Measurements from ENCODE around the gene LCP2.

The LCP2 gene

DNA sequence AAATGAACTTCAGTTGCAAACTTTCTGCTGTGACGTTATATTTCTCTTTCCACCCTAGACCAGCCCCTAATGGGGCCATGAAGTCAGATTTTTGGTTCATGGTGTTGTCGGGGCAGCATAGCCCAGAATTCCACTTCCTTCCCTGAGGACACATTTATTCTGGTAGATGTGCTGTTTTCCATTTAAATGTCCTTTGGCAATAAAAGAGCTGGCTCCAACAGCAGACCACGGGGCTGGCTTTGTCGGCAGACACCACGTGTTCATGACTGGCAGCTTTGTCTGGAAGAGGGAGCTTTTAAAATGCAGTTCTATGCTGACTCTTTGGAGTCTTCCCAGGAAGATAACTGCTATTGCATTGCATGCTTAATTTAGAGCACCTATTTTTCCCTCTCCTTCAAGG lies 17.6 kb upstream of the LCP2 start:
- DNase-seq (ENCODE audit: low spot score): no peak

DNA sequence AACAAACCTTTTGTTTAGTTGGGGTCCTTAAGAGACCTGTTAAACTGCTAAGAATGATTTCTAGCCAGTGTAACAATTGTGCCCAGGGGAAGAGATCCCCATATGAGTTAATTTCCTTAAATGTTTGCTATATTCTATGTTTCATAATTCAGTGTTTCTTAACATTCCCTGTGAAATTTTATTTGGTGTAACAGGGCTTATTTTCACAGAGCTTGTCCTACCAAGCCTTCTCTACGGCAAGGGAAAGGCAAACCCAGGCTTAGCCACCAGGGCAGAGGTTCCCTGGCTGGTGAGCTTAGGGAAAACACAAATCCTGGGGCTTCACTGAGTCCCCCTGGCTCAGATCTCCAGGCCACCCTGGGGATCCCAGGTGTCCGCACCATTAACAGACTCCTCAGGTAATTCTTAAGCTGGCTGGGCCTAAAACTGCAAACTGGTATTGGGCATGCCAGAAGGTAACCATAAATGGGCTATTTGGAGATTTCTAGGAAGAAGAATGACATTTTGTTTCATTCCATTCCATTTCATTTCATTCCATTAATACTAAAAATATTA lies 17.0 kb upstream of the LCP2 start:
- no peak for DNase-seq (ENCODE audit: low spot score)

DNA sequence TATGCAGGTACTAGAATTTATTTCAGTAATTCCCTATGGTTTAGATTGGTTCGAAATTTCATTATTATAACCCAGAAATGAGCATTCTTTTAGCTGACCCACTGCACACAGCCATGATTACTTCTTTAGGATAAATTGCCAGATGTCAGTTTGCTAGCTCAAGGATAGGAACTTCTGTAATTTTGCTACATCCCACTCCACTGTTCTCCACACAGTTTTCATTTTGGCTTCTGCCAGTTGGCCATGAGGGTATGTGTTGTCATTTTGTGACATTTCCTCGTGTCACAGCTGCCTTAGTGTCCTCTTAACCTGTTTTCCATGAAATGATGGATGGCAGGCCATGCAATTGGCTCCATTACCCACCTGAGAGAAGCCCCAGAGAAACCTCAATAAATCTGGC lies 16.2 kb upstream of the LCP2 start:
- no peak for DNase-seq (ENCODE audit: low spot score)

DNA sequence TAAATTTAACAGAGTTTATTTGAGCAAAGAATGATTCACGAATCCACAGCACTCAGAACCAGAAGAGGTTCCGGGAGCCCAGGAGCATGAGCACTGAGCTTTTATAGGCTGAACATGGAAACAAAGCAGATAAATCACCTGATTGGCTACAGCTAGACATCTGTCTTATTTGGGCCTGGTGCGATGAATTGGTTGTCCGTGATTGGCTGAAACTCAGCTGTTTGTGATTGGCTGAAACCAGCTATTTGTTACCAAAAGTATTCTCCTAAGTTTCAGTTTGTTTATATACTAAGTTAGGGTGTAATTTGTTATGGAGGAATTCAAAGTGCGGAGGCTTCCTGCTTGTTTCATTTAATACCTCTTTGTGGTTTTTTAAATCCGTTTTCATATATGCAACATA lies 15.8 kb upstream of the LCP2 start:
- DNase-seq (ENCODE audit: low spot score): no peak

DNA sequence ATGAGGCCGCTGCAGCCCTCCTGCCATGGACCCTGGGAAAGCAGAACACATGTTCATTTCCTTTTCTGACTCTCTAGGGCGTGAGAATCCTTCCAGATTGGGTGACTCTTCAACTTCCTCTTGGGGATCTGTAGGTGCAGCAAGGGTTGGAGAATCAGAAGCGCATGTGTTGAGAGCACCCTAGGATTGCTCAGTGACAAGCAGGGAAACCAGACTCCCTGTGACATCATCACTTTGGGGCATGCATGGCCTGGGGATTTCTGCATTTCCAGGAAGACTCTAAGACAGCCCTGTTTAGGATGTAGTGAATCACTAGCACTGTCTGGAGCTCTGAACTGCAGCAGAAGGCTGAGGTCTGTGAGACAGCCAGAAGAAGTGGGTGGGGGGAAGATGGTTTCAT lies 15.1 kb upstream of the LCP2 start:
- no peak for DNase-seq (ENCODE audit: low spot score)

DNA sequence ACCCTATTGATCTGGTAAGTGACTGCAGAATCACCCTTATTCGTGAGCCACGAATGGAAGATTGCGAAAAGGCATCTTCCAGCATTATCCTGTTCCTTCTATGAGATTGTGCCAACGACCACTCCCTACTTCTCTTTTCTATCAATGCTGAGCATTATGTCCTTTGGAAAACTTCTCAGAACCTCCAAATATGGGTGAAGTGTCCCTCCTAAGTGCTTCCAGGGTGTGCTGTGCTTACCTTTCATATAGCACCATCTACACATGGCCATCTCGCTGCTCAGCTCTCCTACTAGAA lies 14.7 kb upstream of the LCP2 start:
- no peak for DNase-seq (ENCODE audit: low spot score)

DNA sequence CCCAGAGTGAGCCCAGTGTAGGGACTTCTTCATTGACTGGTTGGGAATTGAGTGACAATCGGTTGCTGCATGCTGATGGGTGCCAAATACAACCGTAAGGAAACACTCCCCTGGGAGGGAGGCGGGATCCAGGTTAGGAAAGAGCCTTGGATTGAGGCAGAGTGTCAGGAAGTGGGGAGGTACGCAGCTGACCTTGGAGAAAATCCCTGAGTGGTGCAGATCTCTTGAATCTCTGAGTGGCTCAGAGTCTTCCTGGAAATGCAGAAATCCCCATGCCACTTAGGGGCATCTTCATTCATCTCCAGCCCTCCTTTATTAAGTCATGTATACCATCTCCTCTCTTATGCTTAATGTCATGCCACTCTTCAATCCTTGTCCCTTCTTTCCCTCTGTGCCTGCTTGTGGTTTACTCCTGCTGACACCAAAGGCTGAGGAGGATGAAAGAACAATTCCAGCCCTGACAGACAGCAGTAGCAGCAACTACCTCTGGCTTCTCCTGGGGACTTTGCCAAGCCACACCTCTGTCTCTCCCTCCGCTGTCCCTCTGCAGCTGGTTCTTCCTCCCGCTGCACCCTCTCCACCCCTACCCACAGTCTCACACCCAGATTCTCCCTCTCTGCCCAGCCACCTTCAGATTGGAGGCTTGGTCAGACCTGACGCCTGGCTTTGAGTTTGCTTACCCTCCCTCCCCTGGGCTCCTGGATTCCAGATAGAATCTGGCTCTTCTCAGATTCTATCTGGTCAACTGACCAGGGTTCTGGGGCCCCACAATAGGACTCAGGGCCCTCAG lies 14.1 kb upstream of the LCP2 start:
- no peak for DNase-seq (ENCODE audit: low spot score)

DNA sequence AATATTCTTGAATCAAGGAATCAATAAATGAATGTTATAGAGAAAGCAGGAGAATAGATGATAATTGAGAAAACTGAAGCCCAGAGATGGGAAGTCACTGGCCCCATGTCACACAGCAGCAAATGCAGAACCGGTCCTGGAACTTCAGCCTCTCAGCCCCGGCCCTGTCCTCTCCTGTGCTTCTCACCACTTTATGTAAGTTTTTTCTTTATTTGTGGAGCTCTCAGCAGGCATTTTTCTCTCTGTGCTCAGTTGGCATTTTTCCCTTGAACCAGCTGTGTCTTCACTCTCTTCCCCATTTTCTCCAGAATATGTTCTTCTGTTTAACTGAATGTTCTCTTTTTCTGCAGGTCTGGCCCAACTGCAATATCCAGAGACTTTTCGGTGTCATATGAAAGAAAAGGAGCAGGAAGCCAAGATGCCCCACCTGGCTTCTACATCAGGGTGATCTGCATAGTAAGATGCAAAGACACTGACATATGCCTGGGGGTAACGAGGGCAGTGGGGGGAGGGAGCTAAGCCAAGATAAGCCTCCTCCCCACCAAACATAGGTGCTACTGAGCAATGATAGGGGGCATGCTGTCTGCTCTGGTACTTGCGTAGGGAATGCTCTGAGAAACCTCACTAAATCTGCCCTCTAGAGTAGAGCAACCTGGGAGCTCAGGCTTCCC lies 12.8 kb upstream of the LCP2 start:
- DNase-seq (ENCODE audit: low spot score): no peak

DNA sequence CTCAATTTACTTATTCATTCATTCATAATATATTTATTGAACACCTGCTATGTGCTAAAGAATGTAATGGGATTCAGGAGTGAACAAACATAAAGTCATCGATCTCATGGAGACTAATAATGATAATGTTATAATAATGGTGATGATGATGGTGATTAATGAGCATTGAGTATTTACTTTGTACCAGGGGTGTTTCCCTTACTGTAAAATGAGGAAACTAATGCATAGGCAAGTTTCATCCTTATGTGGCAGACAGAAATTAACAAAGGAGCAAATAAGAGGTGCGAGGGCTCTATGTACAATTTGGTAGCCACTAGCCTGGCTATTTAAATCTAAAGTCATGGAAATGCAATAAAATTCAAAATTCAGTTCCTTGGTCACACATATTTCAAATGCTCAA lies 11.1 kb upstream of the LCP2 start:
- DNase-seq (ENCODE audit: low spot score): no peak

DNA sequence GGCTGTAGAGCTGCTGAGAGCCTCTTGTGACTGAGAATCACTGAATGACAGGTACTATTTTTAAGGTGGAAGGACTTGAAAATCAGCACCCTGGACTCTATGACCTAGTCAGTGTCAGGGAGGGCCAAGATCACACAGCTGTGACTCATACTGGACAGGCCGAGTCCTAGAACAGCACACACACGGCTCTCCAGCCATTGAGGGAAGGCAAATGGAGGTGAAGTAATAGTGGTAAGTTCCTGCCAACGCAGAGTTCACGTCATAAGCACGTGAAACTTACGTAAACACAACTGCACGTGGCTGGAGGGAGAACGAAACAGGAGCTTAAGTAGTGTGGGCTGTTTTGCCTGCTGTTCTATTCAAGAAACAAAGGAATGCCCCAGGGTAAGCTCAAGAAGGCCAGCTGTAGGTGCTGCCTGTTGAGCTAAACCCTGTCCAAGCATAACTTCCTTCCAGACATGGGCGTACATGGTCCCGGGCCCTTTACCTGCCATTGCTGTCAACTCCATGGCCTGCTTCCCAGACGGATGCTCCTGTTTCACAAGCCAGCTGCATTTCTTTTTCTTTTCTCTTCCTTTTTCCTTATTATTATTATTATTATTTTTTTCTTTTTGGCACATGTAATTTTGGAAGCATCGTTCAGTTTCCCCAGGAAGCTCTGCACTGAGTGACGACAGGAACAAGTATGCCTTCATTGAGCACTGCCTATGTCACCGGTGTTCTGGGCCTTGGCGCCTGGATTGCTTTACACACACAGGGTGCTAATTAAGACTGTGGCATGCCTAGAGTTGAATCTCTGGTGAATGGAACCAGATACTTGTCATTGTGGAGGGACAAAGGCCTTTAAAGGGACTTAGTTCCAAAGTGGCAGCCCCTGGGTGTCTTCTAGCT lies 10.2 kb upstream of the LCP2 start:
- DNase-seq (ENCODE audit: low spot score): no peak

DNA sequence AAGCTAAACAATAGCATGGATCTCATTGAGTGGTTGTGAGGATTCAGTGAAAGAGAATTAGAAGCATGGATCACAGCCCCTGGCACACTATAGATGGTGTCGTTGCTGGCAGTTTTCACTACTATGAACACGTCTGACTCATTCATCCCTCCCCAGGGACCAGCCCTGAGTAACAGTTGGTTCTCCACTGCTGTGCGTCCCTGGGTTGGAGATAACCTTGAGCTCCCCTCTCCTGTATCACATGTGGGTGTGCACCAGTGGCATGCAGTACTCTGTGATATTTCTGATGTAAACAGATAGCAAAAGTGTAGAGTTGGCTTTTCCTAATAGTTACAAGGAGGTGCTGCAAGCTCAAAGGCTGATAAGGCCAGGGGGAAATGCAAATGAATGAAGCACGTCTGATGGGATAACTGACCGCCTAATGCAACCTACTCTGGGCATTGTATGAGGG lies 8.8 kb upstream of the LCP2 start:
- DNase-seq (ENCODE audit: low spot score): no peak

DNA sequence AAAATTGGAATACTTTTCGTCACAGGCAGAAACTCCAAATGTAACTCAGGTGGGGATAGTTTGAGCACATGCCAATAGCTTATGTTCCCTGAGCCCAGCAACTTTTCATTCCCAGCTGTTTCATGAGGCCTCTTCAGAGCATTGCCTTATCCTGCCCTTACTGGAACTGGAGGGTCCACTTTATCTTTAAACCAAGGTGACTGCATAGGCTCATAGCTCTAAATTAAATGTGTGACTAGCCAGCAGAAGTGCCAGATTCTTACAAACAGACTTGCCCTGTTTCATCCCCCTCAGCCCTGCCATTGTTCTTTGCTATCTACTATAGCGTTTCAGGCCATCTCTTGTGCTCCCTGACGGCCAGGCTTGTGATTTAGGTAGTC lies 8.1 kb upstream of the LCP2 start:
- DNase-seq (ENCODE audit: low spot score): no peak

DNA sequence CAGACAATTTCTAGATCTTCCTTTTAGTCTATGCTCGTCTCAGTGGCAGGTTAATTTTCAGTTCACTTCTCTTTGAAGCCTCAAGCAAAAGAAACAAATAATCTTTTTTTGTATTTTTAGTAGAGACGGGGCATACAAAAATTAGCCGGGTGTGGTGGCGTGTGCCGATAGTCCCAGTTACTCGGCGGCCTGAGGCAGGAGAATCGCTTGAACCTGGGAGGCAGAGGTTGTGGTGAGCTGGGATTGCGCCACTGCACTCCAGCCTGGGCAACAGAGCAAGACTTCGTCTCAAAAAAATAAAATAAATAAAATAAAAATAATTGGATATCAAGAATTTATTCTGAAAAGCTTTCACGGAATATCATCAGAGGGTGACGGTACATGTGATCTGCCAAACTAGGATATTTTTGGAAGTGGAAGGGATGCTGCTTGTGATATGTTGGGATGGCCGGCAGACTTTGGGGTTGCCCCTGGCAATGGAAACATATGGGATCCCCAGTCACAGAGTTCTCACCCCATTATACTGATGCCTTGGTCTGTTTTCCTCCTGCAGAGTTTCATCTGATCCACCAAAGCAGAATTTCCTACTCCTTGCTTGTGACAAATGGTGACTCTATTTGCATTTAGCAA lies 7.6 kb upstream of the LCP2 start:
- DNase-seq (ENCODE audit: low spot score): no peak

DNA sequence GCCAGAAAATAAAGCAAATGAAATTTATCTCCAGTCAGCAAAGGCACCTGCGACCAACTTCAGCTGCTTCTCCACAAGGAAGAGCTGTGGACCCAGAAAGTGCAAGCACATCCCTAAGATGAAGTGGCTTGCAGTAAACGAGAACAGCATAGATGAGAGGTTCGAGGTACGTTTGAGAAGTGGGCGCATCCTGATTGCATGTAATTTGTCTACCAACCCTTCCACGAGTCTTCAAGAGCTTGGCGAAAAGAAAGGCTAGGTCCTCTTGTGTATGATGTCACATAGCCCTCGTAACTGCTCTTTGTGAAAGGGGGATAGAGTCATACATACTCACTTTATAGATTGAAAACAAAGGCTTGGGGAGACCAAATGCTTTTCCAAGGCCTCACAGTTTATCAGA lies 6.0 kb upstream of the LCP2 start:
- no peak for DNase-seq (ENCODE audit: low spot score)

DNA sequence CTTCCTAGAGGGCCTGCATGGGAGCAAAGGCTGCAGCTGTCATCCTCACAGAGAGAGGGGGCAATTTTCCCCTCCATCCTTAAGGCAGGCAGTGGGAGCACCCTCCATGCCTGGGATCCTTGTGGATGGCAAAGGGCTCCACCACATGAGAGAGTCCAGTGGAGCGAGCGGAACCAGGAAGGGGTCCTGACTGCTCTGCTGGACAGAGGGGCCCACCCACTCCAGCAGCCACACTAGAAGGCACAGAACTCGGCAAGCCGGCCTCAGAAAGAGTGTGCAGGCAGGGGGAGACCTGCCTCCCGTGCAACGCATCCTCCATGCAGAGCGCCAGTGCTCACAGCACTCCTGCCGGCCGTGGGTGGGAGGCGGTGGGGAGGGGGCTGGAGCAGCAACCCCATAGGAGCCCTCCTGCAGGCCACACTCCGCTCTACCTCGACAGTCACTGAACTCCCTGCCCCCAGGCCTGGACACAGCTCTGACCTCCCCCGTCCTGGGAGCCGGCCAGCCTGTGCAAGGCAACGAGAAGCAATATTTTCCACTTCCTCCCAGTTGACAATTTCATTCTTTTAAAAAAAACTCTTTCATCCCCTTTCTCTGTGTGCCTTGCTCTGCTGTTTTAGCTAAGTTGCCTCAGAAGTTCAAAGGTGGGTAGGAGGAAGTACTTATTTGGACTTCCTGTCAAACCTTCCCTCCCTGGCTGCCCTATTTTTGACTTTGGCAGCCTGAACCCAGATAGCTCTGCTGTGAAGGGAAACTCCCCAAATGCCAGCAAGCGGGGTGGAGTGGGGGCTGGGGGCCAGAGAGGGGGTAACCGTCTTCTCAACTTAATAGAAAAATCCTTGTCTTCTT lies 5.3 kb upstream of the LCP2 start:
- DNase-seq (ENCODE audit: low spot score): peak; percentile 33

DNA sequence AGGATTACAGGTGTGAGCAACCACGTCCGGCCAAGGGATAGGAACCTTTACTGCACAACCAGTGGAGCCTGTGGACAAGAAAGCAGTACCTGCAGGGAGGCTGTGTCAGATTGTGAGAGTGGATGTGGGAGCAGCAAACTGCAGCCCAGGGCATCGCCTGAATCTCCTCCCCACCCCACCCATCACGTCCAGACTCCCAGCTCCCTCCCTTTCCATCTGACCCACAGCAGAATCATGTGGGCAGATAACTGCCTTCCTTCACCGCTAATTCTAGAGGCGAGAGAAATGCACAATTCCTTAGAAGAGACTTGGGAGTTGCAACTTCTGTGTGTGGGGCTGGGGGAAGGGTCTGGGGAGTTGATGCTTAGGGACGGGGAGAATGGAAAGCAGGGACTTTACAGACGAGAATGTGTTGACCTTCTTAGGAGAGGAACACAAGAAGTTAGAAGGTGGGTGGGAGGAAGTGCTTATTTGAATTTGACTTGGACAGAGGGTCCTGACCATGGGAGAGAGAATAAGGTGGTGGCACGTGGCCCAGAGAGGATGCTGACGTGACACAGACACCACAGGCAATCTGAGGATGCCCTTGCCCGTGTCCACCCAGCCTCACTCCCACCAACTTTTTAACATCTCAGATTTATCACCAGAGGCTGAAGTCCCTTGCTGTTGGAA lies 4.5 kb upstream of the LCP2 start:
- DNase-seq (ENCODE audit: low spot score): no peak

DNA sequence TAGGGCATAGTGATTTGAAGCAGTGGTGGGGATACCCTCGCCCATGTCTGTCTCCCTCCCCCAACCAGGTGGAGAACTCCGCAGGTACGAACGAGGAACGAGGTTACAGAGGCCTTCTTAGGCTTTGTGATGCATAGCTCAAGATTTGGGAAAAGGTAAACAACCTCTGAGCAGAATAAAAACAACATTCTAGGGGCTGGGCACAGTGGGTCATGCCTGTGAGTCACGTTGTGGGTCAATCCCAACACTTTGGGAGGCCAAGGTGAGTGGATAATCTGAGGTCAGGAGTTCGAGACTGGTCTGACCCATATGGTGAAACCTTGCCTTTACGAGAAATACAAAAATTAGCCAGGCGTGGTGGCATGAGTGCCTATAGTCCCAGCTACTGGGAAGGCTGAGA lies 3.6 kb upstream of the LCP2 start:
- DNase-seq (ENCODE audit: low spot score): no peak

DNA sequence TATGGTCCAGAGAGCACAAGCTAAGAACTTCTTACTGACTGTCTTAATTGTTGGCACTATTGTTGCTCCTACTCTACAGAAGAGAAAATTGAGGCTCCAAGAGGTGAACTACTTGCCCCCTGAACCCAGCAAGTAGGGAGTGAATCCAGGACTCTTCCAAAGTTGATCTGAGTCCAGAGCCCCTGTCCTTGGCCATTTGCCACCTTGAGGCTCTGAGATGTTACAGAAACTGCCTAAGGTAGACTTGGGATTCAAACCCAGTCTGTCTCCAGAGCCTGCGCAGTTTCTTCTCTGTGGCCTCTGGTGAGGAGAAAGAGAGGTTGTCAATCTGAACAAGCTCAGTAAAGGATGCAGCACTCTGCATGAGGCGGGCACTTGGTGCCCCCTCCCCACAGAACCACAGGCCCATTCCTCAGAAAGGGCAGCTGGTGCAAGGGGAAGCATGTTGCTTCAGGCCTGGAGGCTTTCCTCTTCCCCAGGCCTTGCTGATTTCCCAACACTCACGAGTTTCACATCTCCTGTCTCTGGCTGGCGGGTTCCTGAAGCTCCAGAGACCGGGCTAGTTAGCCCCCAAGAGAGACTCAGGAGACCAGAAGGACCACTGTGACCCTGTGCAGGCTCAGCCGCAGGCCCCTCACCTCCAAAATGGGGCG lies 2.9 kb upstream of the LCP2 start:
- no peak for DNase-seq (ENCODE audit: low spot score)

DNA sequence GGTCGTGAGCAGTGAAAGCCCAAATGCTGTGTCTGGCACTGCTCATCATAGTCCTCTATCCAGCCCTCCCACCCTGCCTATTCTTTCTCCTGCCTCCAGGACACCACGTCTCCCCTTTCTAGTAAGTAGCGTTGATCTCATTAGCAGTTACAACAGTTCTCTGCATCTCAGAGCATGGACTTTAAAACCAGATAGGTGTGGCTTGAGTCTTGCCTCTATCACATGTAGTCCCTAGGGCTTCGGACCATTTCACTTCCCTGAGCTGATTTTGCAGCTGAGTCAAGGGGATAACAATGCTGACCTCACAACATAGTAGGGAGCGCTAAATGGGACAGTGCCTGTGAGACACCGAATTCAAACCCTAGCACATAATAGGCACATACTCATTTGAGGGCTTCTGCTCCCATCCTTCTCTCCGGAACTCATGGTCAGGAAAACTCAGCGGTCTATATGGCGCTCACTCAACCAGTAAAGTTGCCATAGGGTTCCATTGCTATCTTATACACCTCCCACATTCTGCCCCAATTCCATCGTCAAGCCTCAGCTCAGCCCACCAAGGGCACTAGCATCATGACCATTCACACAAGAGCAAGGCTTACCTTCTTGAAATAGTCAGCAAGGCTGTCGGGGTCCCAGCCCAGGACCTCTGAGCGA lies 515 bp downstream of the LCP2 start:
- no peak for DNase-seq (ENCODE audit: low spot score)
